K562 (cell line): ENCODE measurements around the gene RAI14. TPM values are rescaled to one million over a fixed set of nuclear protein-coding genes. Genes with fewer than 3 reads are reported as not detected.

Source experiments
- ATAC-seq: fragments of 200-7000 bp; cut with Tn5 transposase; 3 replicates; pipeline ENCODE4 v1.9.1; 2020; ENCODE audit warnings: moderate library complexity
- BruUV-seq: library from RNA; stranded (reverse); fragments of 400-500 nt; replicated peaks from 2 replicates; lab custom pipeline; 2021; lab: Mats Ljungman, UMichigan
- CTCF ChIA-PET: fragments of 300-600 bp; formaldehyde crosslinking; extraction: SDS; loops from one replicate; lab custom pipeline; 2021; ENCODE audit warnings: low intra/inter-chr PET ratio; lab: Yijun Ruan, JAX
- POLR2A ChIA-PET: fragments of 300-600, 350-650 bp; sonication (Branson Sonifier 250); formaldehyde crosslinking; extraction: SDS; loops from one replicate; lab custom pipeline; 2021; ENCODE audit warnings: antibody characterized with exemption, inconsistent platforms; lab: Yijun Ruan, JAX
- DNase-seq, 4 experiments: peaks; one replicate each; pipeline versions ENCODE4 v3.0.0 to v3.0.0-alpha.2; 2011 to 2018; ENCODE audit warnings: low spot score in 3 of 4, mixed read lengths in 3 of 4; ENCODE audit errors: extremely low read depth in 1 of 4
- FAIRE-seq: peaks from 2 replicates; lab custom pipeline; 2011; peaks lifted over from hg19 to GRCh38; lab: Jason Lieb, UNC
- H2AFZ ChIP-seq: 2 replicates; pipeline ENCODE4 v1.6.0; 2011; ENCODE audit warnings: low read depth, low read length, control low read depth, inconsistent platforms
- H3K27ac ChIP-seq: fragments of 200-600 bp; 3 replicates; pipeline ENCODE4 v1.8.0; 2011; ENCODE audit warnings: low read depth, mild to moderate bottlenecking, control low read depth, inconsistent platforms, low read length, moderate library complexity, mixed read lengths; ENCODE audit errors: extremely low read depth
- H3K27me3 ChIP-seq, 2 experiments: fragments of 300-600 bp in 1 of 2; 2 replicates in 1 of 2; 3 replicates in 1 of 2; pipeline versions ENCODE4 v1.6.0 to v1.8.0; 2011; ENCODE audit warnings: inconsistent platforms in 2 of 2, low read length in 2 of 2, mild to moderate bottlenecking in 1 of 2, mixed read lengths in 1 of 2, moderate library complexity in 1 of 2; ENCODE audit not compliant: control insufficient read depth in 2 of 2, insufficient read depth in 2 of 2
- H3K36me3 ChIP-seq: fragments of 300-600 bp; 3 replicates; pipeline ENCODE4 v1.8.0; 2011; ENCODE audit warnings: mild to moderate bottlenecking, low read length, inconsistent platforms; ENCODE audit not compliant: control insufficient read depth, insufficient read depth
- H3K4me1 ChIP-seq, 2 experiments: fragments of 200-600 bp in 1 of 2; replicated peaks in 1 of 2; 2 replicates in 1 of 2; 3 replicates in 1 of 2; pipeline versions ENCODE4 v1.5.1 to v1.8.0; 2011; ENCODE audit warnings: inconsistent platforms in 2 of 2, low read length in 2 of 2, mild to moderate bottlenecking in 1 of 2, mixed read lengths in 1 of 2, moderate library complexity in 1 of 2; ENCODE audit not compliant: control insufficient read depth in 2 of 2, insufficient read depth in 2 of 2
- H3K4me2 ChIP-seq: 2 replicates; pipeline ENCODE4 v1.6.1; 2011; ENCODE audit warnings: low read length, control low read depth, inconsistent platforms, mixed read lengths; ENCODE audit not compliant: insufficient read depth
- H3K4me3 ChIP-seq: fragments of 200-600 bp; sonication (generic), shearing (Covaris generic); 2 replicates; pipeline ENCODE4 v1.5.1; 2016; ENCODE audit warnings: control low read depth, inconsistent platforms
- H3K79me2 ChIP-seq: fragments of 200-600 bp; 3 replicates; pipeline ENCODE4 v1.8.0; 2011; ENCODE audit warnings: low read length, inconsistent platforms; ENCODE audit not compliant: control insufficient read depth, insufficient read depth
- H3K9ac ChIP-seq, 2 experiments: 2 replicates each; pipeline versions ENCODE4 v1.6.0 to v1.6.1; 2011; ENCODE audit warnings: low read depth in 2 of 2, low read length in 2 of 2, control low read depth in 1 of 2, inconsistent platforms in 1 of 2, mild to moderate bottlenecking in 1 of 2, mixed read lengths in 1 of 2; ENCODE audit not compliant: insufficient read depth in 1 of 2
- H3K9me1 ChIP-seq: one replicate; pipeline ENCODE4 v1.6.0; 2011; ENCODE audit warnings: inconsistent platforms, mild to moderate bottlenecking, low read length, moderate library complexity; ENCODE audit not compliant: control insufficient read depth, insufficient read depth
- H3K9me3 ChIP-seq: replicated peaks from 2 replicates; pipeline ENCODE4 v1.5.1; 2011; ENCODE audit warnings: low read depth, low read length, inconsistent platforms; ENCODE audit not compliant: control insufficient read depth, insufficient read depth
- H4K20me1 ChIP-seq: replicated peaks from 2 replicates; pipeline ENCODE4 v1.6.1; 2011; ENCODE audit warnings: low read length, inconsistent platforms, mixed read lengths; ENCODE audit not compliant: control insufficient read depth, insufficient read depth
- CEBPB ChIP-seq: fragments of 450-650 bp; IDR thresholded peaks from 2 replicates; pipeline ENCODE4 v1.6.1; 2016; ENCODE audit warnings: missing genetic modification characterization, missing compliant biosample characterization
- SP2 ChIP-seq: IDR thresholded peaks from 2 replicates; pipeline ENCODE4 v1.6.1; 2011; ENCODE audit warnings: mild to moderate bottlenecking, low read depth, low read length, moderate library complexity; ENCODE audit not compliant: poor library complexity, severe bottlenecking; ENCODE audit errors: extremely low read depth
- STAT5A ChIP-seq: IDR thresholded peaks from 2 replicates; pipeline ENCODE4 v1.6.1; 2012; ENCODE audit warnings: low read length, inconsistent platforms, borderline replicate concordance
- TAF7 ChIP-seq: fragments of 450-650 bp; IDR thresholded peaks from 2 replicates; pipeline ENCODE4 v1.6.1; 2016; ENCODE audit warnings: missing genetic modification characterization, missing compliant biosample characterization
- XRCC5 ChIP-seq: fragments of 200-400 bp; formaldehyde crosslinking; IDR thresholded peaks from 2 replicates; pipeline ENCODE4 v1.6.1; 2017; ENCODE audit warnings: low read depth, mild to moderate bottlenecking, low read length
- ZBTB1 ChIP-seq: sonication (generic); formaldehyde crosslinking; IDR thresholded peaks from 2 replicates; pipeline ENCODE4 v1.8.1; 2023; ENCODE audit warnings: missing genetic modification reagents, low read depth, mild to moderate bottlenecking, borderline replicate concordance
- ZFP30 ChIP-seq: fragments of 250-450 bp; sonication (Bioruptor Pico); IDR thresholded peaks from 2 replicates; pipeline ENCODE4 v1.8.0; 2022; ENCODE audit warnings: moderate library complexity, mild to moderate bottlenecking, inconsistent platforms, borderline replicate concordance
- ZNF316 ChIP-seq: fragments of 450-650 bp; IDR thresholded peaks from 2 replicates; pipeline ENCODE4 v1.6.1; 2016
- WGBS: fragments of 100-300 bp; shearing (Covaris generic); methylation state at CpG from one replicate; pipeline ENCODE4 v1.1.6; 2016; ENCODE audit warnings: low coverage, mixed read lengths; ENCODE audit not compliant: insufficient coverage; ENCODE audit errors: missing lambda C conversion rate; 5-methylcytosine and 5-hydroxymethylcytosine counted together
- in situ Hi-C: fragments of 300-500 bp; cut with MboI; formaldehyde crosslinking; loops from 4 replicates; pipeline ENCODE4 v1.15.0; 2018; ENCODE audit warnings: inconsistent platforms, mixed read lengths
- intact Hi-C: fragments of 100-400 bp; cut with micrococcal nuclease; formaldehyde crosslinking; loops from 2 replicates; pipeline ENCODE4 v1.14.2; 2022
- polyA plus RNA-seq, 8 experiments: library from polyadenylated mRNA; depleted of rRNA in 4 of 8; stranded (reverse) in 5 of 8; unstranded in 3 of 8; fragments of >200 nt; fragmentation: Nextera tagmentation in 2 of 8; fragmentation: Illumina TruSeq in 1 of 8; extraction: Ambion mirVana in 2 of 8; extraction: Trizol in 1 of 8; gene quantifications; 2 replicates each; pipeline versions ENCODE4 v1.2.1 to v1.2.3, GENCODE V29; 2011 to 2014; ENCODE audit warnings: inconsistent platforms in 1 of 8, missing spikeins in 1 of 8
- total RNA-seq, 7 experiments: library from RNA; depleted of rRNA in 6 of 7; stranded (reverse); fragments of >200 nt in 6 of 7; fragmentation: Illumina TruSeq in 2 of 7; extraction: Trizol in 2 of 7; gene quantifications; 2 replicates each; pipeline versions ENCODE4 v1.2.1 to v1.2.3, GENCODE V29; 2011 to 2021; ENCODE audit warnings: low replicate concordance in 1 of 7
- TF ChIP-seq, protein P1 (sequence below): fragments of 150-350 bp; conservative IDR thresholded peaks from 2 replicates; pipeline ENCODE4 v1.6.1; 2014; ENCODE audit warnings: low read length

Gene RAI14
- total and polyA plus RNA-seq, 9 of the 15 experiments (the other 6 are each of a cell fraction or from before 2014, with no cell fraction given) = 11.3 to 82.5 (median 34.8) TPM

DNA sequence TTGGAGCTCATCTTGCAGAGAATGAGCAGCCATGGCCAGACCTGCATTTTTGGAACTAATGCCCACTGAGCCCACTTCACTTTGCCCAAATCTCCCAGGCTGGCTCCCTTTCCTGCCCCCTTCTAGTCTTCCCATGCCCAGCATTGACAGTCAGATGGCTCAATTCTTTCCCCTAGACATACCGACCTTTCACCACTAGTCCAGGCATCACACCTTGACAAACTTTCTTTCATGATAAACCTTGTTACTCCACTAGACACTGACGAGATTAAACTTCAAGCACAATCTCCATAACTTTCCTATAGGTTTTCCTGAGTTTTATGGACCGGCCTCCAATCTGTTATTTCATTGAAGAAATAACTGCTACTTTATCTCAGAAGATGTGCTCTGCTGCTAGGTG, 47.8 kb upstream of the RAI14 start:
- no peaks in the 10 kb centered on the region for H4K20me1 ChIP-seq
- no peak overlapping the region for H2AFZ ChIP-seq
- in situ Hi-C loops = no loop called here
- H3K4me2 ChIP-seq = no peak overlapping the region
- no peak for FAIRE-seq
- no peaks in the 10 kb centered on the region for H3K79me2 ChIP-seq
- no peak overlapping the region for H3K27ac ChIP-seq
- CTCF ChIA-PET = no interaction called here
- peaks cover 0 to 3% of the 10 kb centered on the region in 2 experiments; a peak in 1 of 5 replicates for H3K27me3 ChIP-seq
- DNase-seq = no peak
- POLR2A ChIA-PET = interaction anchor here (1.6 kb wide), 1 partner anchor 72 kb away, joined by 3 read pairs; no protein-coding TSS in a partner anchor
- no peak for ATAC-seq
- H3K9me1 ChIP-seq = no peaks in the 10 kb centered on the region
- no peak for TF ChIP-seq ZBTB1 (CRISPR knock-in tag)
- TF ChIP-seq ZNF316 = no peak
- TF ChIP-seq TAF7 (tag) = no peak
- no peak for TF ChIP-seq XRCC5
- TF ChIP-seq SP2 = no peak
- TF ChIP-seq STAT5A = no peak
- no peak for TF ChIP-seq CEBPB
- TF ChIP-seq, protein P1, sequence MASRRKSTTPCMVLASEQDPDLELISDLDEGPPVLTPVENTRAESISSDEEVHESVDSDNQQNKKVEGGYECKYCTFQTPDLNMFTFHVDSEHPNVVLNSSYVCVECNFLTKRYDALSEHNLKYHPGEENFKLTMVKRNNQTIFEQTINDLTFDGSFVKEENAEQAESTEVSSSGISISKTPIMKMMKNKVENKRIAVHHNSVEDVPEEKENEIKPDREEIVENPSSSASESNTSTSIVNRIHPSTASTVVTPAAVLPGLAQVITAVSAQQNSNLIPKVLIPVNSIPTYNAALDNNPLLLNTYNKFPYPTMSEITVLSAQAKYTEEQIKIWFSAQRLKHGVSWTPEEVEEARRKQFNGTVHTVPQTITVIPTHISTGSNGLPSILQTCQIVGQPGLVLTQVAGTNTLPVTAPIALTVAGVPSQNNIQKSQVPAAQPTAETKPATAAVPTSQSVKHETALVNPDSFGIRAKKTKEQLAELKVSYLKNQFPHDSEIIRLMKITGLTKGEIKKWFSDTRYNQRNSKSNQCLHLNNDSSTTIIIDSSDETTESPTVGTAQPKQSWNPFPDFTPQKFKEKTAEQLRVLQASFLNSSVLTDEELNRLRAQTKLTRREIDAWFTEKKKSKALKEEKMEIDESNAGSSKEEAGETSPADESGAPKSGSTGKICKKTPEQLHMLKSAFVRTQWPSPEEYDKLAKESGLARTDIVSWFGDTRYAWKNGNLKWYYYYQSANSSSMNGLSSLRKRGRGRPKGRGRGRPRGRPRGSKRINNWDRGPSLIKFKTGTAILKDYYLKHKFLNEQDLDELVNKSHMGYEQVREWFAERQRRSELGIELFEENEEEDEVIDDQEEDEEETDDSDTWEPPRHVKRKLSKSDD = no peak
- TF ChIP-seq ZFP30 = no peak
- TF ChIP-seq, all 486 proteins: peak for 0
- Histone ChIP-seq H3K9me3 (no peaks in the 10 kb centered on the region), H3K36me3 (no peaks in the 10 kb centered on the region), H3K4me1 (peaks cover 0 to 11% of the 10 kb centered on the region in 2 experiments; a peak in 3 of 5 replicates), H3K4me3 (no peak overlapping the region), H3K9ac (no peak overlapping the region)
- no TSS peak for BruUV-seq
- intact Hi-C loops = no loop called here
- 11% methylated on average over 3 of the region's 3 CpGs for WGBS
